ENCODE data around the gene ABCA9.

- TF ChIP-seq CTCF (IDR thresholded peaks at IDR 0.05) (no peak), POLR2A (IDR thresholded peaks at IDR 0.05) (no peak), POLR2AphosphoS5 (IDR thresholded peaks at IDR 0.05) (no peak)
These were observed 16.4 kb downstream of the ABCA9 start for GRCh38 chr17:69044371-69044770.

Measured in breast epithelium (tissue), 3 donors.